HG03280 (cell line): ENCODE results near the gene RSPH4A.
A peak's percentile ranks its signal among the peaks of the same experiment; 100 is the strongest.
"Not testable (repeated sequence)": the region's sequence is repeated elsewhere in the genome, so short reads cannot be mapped to it uniquely, and the experiment has no call there.

Experiments
- ATAC-seq: cut with Tn5 transposase; IDR thresholded peaks from one replicate; pipeline ENCODE4 v1.9.1; 2021; ENCODE audit warnings: mild to moderate bottlenecking, moderate library complexity; ENCODE audit not compliant: unreplicated experiment

RSPH4A gene

GRCh38 chr6:116615937-116616736, at the start of gene RSPH4A:
RSPH4A (plus strand) TSS chr6:116616479; CDS start chr6:116616624, 145 bp downstream.
- peak; percentile 98 for ATAC-seq

GRCh38 chr6:116568111-116568510, 48.2 kb upstream of the RSPH4A start:
- ATAC-seq, result no peak

GRCh38 chr6:116568821-116569755, 47.2 kb upstream of the RSPH4A start:
- ATAC-seq, result no peak

GRCh38 chr6:116570856-116571682, 45.2 kb upstream of the RSPH4A start, which contains the start of gene RWDD1:
RWDD1 (plus strand) TSS chr6:116571504; CDS start chr6:116571583, 79 bp downstream.
- ATAC-seq, result peak; percentile 91

- ATAC-seq, result no peak
Measured at GRCh38 chr6:116571683-116572000, 44.6 kb upstream of the RSPH4A start.

- no peak for ATAC-seq
Measured at GRCh38 chr6:116572162-116572561, 44.1 kb upstream of the RSPH4A start.

GRCh38 chr6:116575227-116575626, 41.1 kb upstream of the RSPH4A start:
- no peak for ATAC-seq

- ATAC-seq, result no peak
Measured at GRCh38 chr6:116577486-116577885, 38.8 kb upstream of the RSPH4A start.

- ATAC-seq, result no peak
Measured at GRCh38 chr6:116578335-116578734, 37.9 kb upstream of the RSPH4A start.

GRCh38 chr6:116579143-116579542, 37.1 kb upstream of the RSPH4A start:
- ATAC-seq, result no peak

- no peak for ATAC-seq
Measured at GRCh38 chr6:116580198-116580597, 36.1 kb upstream of the RSPH4A start.

- no peak for ATAC-seq
Measured at GRCh38 chr6:116586276-116586675, 30.0 kb upstream of the RSPH4A start.

- no peak for ATAC-seq
Measured at GRCh38 chr6:116586738-116587137, 29.5 kb upstream of the RSPH4A start.

- no peak for ATAC-seq
Measured at GRCh38 chr6:116595247-116595646, 21.0 kb upstream of the RSPH4A start.

GRCh38 chr6:116596815-116597214, 19.5 kb upstream of the RSPH4A start:
- no peak for ATAC-seq

GRCh38 chr6:116603916-116604315, 12.4 kb upstream of the RSPH4A start:
- ATAC-seq, result not testable (repeated sequence)

GRCh38 chr6:116604868-116605267, 11.4 kb upstream of the RSPH4A start:
- not testable (repeated sequence) for ATAC-seq

GRCh38 chr6:116605935-116606334, 10.3 kb upstream of the RSPH4A start:
- no peak for ATAC-seq

- ATAC-seq, result no peak
Measured at GRCh38 chr6:116611056-116611455, 5.2 kb upstream of the RSPH4A start.

GRCh38 chr6:116616737-116617053, 416 bp downstream of the RSPH4A start:
- peak; percentile 38 for ATAC-seq
